OCI-LY1 (cell line): ENCODE results near the gene TBC1D5.

Source experiments
- EZH2 ChIP-seq: fragments of 200-600 bp; sonication (generic), shearing (Covaris generic); IDR thresholded peaks from 2 replicates; pipeline ENCODE4 v1.8.0; 2017; ENCODE audit warnings: borderline replicate concordance, mixed run types, mild to moderate bottlenecking, antibody characterized with exemption, low read length, moderate library complexity, mixed read lengths
- TF ChIP-seq, protein P1 (sequence below): fragments of 200-600 bp; sonication (generic), shearing (Covaris generic); IDR thresholded peaks from 2 replicates; pipeline ENCODE4 v1.5.1; 2017; ENCODE audit warnings: mild to moderate bottlenecking, antibody characterized with exemption, low read length, moderate library complexity, mixed read lengths

- TF ChIP-seq, protein P1, sequence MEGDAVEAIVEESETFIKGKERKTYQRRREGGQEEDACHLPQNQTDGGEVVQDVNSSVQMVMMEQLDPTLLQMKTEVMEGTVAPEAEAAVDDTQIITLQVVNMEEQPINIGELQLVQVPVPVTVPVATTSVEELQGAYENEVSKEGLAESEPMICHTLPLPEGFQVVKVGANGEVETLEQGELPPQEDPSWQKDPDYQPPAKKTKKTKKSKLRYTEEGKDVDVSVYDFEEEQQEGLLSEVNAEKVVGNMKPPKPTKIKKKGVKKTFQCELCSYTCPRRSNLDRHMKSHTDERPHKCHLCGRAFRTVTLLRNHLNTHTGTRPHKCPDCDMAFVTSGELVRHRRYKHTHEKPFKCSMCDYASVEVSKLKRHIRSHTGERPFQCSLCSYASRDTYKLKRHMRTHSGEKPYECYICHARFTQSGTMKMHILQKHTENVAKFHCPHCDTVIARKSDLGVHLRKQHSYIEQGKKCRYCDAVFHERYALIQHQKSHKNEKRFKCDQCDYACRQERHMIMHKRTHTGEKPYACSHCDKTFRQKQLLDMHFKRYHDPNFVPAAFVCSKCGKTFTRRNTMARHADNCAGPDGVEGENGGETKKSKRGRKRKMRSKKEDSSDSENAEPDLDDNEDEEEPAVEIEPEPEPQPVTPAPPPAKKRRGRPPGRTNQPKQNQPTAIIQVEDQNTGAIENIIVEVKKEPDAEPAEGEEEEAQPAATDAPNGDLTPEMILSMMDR: no peak
- no peak for TF ChIP-seq EZH2
Observed at GRCh38 chr3:17680530-17680929, 61.9 kb downstream of the TBC1D5 start.
